Erythroblast (primary cell): ENCODE data around the gene SCARB1.

ENCODE experiments used
- GATA1 ChIP-seq: IDR thresholded peaks from 2 replicates; pipeline ENCODE4 v1.6.1; 2011; ENCODE audit warnings: low read depth, mild to moderate bottlenecking, control low read depth, low read length, moderate library complexity
- POLR2A ChIP-seq: IDR thresholded peaks from 2 replicates; pipeline ENCODE4 v1.6.1; 2011; ENCODE audit warnings: mild to moderate bottlenecking, low read length

DNA sequence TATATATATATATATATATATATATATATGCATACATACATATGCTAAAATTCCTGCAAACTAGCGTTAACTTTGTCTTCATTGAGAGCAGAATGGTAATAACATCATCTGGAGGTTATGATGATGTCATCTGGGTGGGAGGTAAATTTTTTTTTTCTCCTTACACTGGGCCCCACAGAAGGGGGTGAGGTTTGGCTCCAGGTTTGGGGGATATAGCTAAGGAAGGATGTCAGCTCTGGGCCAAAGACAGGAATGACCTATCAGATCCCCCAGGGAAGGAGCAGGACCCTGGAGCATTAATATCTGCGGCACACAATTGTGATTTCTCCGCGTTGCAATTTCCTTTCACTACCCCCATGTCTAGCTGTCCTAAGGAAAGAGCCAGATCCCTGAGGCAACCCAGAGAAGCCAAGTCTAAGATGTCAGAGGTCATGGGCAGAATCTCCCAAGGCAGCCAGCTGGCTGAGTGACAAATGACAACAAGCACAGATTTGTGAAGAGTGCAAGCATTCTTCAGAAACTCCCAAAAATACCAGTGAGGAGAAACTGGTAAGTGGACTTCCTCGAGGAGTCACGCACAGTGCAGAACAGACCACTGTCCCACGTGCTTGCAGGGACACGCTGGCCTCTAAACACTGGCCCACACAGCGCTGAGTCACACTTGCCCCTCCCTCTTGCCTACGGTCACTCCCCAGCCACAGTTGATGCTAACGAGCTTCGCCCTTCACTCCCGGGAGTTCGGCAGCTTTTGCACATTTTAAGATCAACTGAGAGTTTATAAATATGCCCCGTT lies 40.8 kb upstream of the SCARB1 start:
- no peak for TF ChIP-seq POLR2A
- TF ChIP-seq GATA1: no peak
